ES-I3 (cell line): ENCODE results near the gene DLG1.

Source experiments
- H3K36me3 ChIP-seq: 2 replicates; pipeline ENCODE4 v1.6.1; 2013; ENCODE audit warnings: mild to moderate bottlenecking, low read length, control low read depth, moderate library complexity; ENCODE audit not compliant: insufficient read depth
- H3K4me1 ChIP-seq: 2 replicates; pipeline ENCODE4 v1.6.1; 2013; ENCODE audit warnings: mild to moderate bottlenecking, control low read depth, low read length; ENCODE audit not compliant: insufficient read depth
- H3K9ac ChIP-seq: 2 replicates; pipeline ENCODE4 v1.6.1; 2013; ENCODE audit warnings: low read depth, mild to moderate bottlenecking, low read length, moderate library complexity
- H3K9me3 ChIP-seq: 2 replicates; pipeline ENCODE4 v1.6.1; 2013; ENCODE audit warnings: mild to moderate bottlenecking, low read length, moderate library complexity; ENCODE audit not compliant: control insufficient read depth, insufficient read depth

DLG1 gene

DNA sequence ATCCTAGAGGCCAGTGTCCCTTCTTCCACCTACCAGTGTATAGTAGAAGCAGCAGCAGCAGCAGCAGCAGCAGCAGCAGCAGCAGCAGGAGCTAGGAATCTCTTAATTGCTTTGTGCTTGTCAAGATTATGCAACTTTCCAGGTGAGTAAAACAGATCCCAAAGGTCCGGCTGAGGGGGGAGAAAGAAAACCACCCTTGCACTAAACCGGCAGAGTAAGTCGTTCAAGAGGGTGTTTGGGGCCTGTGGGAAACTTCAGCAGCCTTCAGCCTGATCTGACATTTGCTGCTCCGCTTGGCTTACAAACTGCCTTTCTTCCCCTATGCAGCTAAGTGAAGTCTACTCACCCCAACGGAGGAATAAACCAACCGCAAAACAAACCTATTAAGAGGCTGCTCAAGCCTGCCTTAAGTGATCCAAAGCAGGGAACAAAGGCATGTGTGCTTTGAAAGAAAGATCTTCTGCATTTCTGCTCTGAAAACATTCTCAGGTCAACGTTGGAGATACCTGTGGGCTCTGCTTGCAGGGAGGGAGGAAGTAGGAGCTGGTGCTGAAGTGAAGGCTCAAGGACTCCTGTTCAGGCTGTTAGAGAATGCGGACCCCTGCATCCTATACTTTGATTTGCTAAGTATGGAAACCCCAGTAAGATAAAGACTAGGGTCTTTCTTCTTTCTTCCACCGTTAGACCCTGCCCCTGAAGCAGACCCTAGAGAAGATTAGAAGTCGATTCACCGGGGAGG, 35.7 kb upstream of the DLG1 start:
- H3K9ac ChIP-seq = no peak overlapping the region
- H3K9me3 ChIP-seq = no peaks in the 10 kb centered on the region
- no peaks in the 10 kb centered on the region for H3K36me3 ChIP-seq
- H3K4me1 ChIP-seq = peaks cover 11% of the 10 kb centered on the region

DNA sequence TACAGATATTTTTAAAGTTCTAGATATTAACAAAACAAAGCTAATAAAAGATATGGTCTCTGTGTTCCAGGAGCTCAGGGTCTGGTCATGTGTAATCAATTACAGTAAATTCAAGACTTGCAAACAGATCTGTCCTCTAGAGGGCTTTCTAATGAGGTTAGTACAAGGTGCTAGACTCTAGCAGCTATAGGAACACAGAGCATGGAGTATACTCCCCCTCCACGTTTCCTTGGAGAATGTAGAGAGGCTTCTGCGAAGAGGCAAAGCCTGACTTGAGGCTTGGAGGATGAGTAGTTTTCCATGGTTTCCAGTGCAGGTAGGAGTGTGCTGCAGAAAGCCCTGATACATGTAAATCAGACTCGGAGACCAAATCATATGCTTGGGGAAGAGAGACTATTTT, 32.7 kb upstream of the DLG1 start:
- H3K36me3 ChIP-seq = no peaks in the 10 kb centered on the region
- peaks cover 11% of the 10 kb centered on the region for H3K4me1 ChIP-seq
- no peak overlapping the region for H3K9ac ChIP-seq

GRCh38 chr3:197329382-197329781, 31.0 kb upstream of the DLG1 start:
- H3K9ac ChIP-seq = no peak overlapping the region
- no peaks in the 10 kb centered on the region for H3K9me3 ChIP-seq

More for the DNA sequence above, 32.7 kb upstream of the DLG1 start:
- no peaks in the 10 kb centered on the region for H3K9me3 ChIP-seq

DNA sequence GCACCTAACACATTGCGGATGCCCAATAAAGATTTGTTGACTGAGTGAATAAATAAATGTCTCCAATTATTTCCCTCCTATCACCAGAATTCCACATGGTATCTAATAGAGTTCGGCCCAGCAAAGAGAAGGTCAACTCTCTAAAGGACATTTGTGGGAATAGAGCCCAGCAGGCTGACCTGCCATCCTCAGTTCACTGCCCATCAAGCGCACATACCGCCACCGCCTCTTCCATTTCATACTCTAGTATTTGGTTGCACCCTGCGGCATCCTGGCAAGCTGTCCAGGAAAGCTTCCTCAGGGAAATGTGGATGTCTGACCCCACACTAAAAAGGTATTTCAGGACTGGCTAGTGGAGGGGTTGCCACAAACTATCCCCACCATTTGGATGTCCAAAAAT, 29.8 kb upstream of the DLG1 start:
- no peaks in the 10 kb centered on the region for H3K36me3 ChIP-seq

More at GRCh38 chr3:197329382-197329781, 31.0 kb upstream of the DLG1 start:
- Histone ChIP-seq H3K36me3 (no peaks in the 10 kb centered on the region), H3K4me1 (peaks cover 10% of the 10 kb centered on the region)

GRCh38 chr3:197327701-197328100, 29.3 kb upstream of the DLG1 start:
- H3K9ac ChIP-seq = no peak overlapping the region
- 0 out of 2 replicates have a peak, but pooled peaks cover under 1% of the 10 kb centered on the region for H3K9me3 ChIP-seq
- H3K4me1 ChIP-seq = no peaks in the 10 kb centered on the region
- no peaks in the 10 kb centered on the region for H3K36me3 ChIP-seq

More for the DNA sequence above, 29.8 kb upstream of the DLG1 start:
- Histone ChIP-seq H3K4me1 (no peaks in the 10 kb centered on the region), H3K9ac (no peak overlapping the region), H3K9me3 (no peaks in the 10 kb centered on the region)

- Histone ChIP-seq H3K4me1 (no peaks in the 10 kb centered on the region), H3K9ac (no peak overlapping the region), H3K36me3 (no peaks in the 10 kb centered on the region), H3K9me3 (0 out of 2 replicates have a peak, but pooled peaks cover 3% of the 10 kb centered on the region)
Measured at GRCh38 chr3:197325773-197326172, 27.4 kb upstream of the DLG1 start.

DNA sequence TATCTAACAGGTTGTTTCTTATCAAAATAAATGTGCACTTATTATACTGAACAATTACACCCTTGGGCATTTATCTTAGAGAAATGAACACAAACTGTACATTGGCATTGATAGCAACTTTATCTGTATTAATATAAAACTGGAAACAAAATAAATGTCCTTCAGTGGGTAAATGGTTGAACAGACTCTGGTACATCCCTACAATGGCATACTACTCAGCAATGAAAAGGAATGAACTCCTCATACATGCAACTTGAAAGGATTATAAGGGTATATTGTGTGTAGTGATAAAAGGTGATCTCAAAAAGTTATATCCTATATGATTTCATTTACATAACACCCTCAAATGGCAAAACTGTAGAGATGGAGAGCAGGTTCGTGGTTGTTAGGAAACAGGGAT, 23.7 kb upstream of the DLG1 start:
- H3K4me1 ChIP-seq = peaks cover 7% of the 10 kb centered on the region; the same call in 1 of the 2 replicates
- no peaks in the 10 kb centered on the region for H3K36me3 ChIP-seq
- H3K9me3 ChIP-seq = peaks cover 7% of the 10 kb centered on the region; the same call in 1 of the 2 replicates
- H3K9ac ChIP-seq = no peak overlapping the region

DNA sequence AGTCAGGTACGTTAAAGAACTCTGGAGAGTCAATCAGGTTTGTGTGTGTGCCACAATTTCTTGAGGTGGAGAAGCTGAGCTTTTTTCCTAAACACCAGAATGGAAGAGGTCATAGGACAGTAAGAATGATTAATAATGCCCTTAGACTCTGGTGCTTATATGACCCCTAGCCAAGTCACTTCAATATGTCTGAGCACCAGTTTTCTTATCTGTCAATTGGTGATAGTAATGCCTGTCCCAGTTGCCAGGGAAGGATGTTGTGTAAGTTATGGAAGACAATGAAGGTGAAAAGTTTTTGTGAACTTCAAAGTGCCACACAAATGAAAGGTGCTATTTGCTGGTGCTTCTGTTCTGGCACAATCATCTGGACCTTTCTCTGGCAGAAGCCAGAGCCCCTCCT, 22.2 kb upstream of the DLG1 start:
- H3K4me1 ChIP-seq = peaks cover 8% of the 10 kb centered on the region; the same call in 1 of the 2 replicates
- no peaks in the 10 kb centered on the region for H3K36me3 ChIP-seq
- peaks cover 7% of the 10 kb centered on the region; the same call in 1 of the 2 replicates for H3K9me3 ChIP-seq
- no peak overlapping the region for H3K9ac ChIP-seq

DNA sequence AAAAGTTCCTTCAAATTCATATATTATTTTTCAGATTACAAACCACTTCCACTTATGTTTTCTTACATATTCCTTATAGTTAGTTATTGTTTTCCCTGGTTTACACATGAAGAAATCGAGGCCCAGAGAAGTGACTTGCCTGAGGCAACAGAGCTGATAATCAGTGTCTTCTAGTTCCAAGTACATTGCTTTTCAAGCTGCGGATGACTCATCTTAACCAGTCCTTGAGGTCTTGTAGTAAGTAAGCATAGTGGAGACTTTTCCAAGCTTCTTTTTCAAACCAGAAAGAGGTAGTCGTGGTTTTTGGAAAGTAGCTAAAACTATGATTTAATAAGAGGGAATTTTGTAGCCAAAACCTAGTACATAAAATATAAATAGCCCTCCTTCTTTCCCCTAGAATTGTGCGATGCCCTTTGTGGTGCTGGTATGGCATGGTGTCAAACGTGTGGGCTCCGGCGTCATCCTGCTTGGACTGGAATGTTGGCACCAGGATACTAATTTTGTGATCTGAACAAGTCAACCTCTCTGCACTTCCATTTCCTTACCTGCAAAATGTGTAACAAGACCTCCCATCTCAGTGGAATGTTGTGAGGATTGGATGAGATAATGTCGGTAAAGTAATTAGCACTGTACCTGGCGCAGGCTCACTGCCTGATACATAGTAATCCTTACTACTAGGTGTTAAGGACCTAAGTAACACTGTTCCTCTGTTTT, 19.0 kb upstream of the DLG1 start:
- Histone ChIP-seq H3K4me1 (peaks cover 8% of the 10 kb centered on the region; the same call in 1 of the 2 replicates), H3K36me3 (no peaks in the 10 kb centered on the region)

GRCh38 chr3:197312431-197312830, 14.0 kb upstream of the DLG1 start:
- H3K9ac ChIP-seq = no peak overlapping the region
- peaks cover 18% of the 10 kb centered on the region for H3K4me1 ChIP-seq

More for the DNA sequence above, 19.0 kb upstream of the DLG1 start:
- Histone ChIP-seq H3K9ac (no peak overlapping the region), H3K9me3 (peaks cover 4% of the 10 kb centered on the region; the same call in 1 of the 2 replicates)

GRCh38 chr3:197311591-197311990, 13.2 kb upstream of the DLG1 start:
- no peaks in the 10 kb centered on the region for H3K36me3 ChIP-seq
- H3K9ac ChIP-seq = no peak overlapping the region
- no peaks in the 10 kb centered on the region for H3K9me3 ChIP-seq
- peaks cover 16% of the 10 kb centered on the region for H3K4me1 ChIP-seq

More at GRCh38 chr3:197312431-197312830, 14.0 kb upstream of the DLG1 start:
- Histone ChIP-seq H3K9me3 (no peaks in the 10 kb centered on the region), H3K36me3 (no peaks in the 10 kb centered on the region)

- H3K9ac ChIP-seq = no peak overlapping the region
- no peaks in the 10 kb centered on the region for H3K36me3 ChIP-seq
- no peaks in the 10 kb centered on the region for H3K9me3 ChIP-seq
- H3K4me1 ChIP-seq = peaks cover 26% of the 10 kb centered on the region
Measured at GRCh38 chr3:197309528-197310361, 11.3 kb upstream of the DLG1 start.

DNA sequence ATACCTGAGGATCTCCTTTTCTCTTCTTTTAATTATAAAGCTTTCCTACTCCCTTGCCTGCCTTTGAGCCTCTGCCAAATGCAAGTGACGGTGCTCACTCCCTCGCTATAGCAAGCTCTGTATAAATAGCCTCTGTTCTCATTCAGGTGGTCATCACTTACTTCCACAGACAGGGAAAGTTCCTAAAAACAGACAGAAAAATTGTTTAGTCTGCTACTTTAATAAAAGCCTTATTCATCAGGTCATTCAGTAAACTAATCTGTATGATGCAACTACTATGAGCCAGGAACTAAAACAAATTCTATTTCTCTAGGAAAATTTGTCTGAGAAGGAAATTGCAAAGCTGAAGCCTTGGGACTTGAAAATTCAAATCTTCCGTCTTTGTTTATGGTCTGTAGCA, 10.2 kb upstream of the DLG1 start:
- no peak overlapping the region for H3K9ac ChIP-seq
- no peaks in the 10 kb centered on the region for H3K9me3 ChIP-seq
- H3K36me3 ChIP-seq = no peaks in the 10 kb centered on the region
- H3K4me1 ChIP-seq = peaks cover 30% of the 10 kb centered on the region

GRCh38 chr3:197306374-197307086, 8.1 kb upstream of the DLG1 start:
- no peaks in the 10 kb centered on the region for H3K9me3 ChIP-seq
- peaks cover 30% of the 10 kb centered on the region for H3K4me1 ChIP-seq
- no peak overlapping the region for H3K9ac ChIP-seq
- no peaks in the 10 kb centered on the region for H3K36me3 ChIP-seq
